NB4 (cell line): ENCODE data around the gene SNUPN.

ENCODE experiments used
- POLR2A ChIP-seq: IDR thresholded peaks from 2 replicates; pipeline ENCODE4 v1.6.1; 2011; ENCODE audit warnings: mild to moderate bottlenecking; ENCODE audit not compliant: insufficient read length; ENCODE audit errors: extremely low read depth
- TF ChIP-seq, protein P1 (sequence below): IDR thresholded peaks from one replicate; pipeline ENCODE4 v1.5.1; 2012; ENCODE audit warnings: low read depth, low read length

- TF ChIP-seq POLR2A, result no peak
- TF ChIP-seq, protein P1, sequence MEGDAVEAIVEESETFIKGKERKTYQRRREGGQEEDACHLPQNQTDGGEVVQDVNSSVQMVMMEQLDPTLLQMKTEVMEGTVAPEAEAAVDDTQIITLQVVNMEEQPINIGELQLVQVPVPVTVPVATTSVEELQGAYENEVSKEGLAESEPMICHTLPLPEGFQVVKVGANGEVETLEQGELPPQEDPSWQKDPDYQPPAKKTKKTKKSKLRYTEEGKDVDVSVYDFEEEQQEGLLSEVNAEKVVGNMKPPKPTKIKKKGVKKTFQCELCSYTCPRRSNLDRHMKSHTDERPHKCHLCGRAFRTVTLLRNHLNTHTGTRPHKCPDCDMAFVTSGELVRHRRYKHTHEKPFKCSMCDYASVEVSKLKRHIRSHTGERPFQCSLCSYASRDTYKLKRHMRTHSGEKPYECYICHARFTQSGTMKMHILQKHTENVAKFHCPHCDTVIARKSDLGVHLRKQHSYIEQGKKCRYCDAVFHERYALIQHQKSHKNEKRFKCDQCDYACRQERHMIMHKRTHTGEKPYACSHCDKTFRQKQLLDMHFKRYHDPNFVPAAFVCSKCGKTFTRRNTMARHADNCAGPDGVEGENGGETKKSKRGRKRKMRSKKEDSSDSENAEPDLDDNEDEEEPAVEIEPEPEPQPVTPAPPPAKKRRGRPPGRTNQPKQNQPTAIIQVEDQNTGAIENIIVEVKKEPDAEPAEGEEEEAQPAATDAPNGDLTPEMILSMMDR, result no peak
Observed at GRCh38 chr15:75598361-75598760, 27.2 kb downstream of the SNUPN start.
